ENCODE results near the gene ICAM5.

GRCh38 chr19:10328558-10329429 lies 39.0 kb downstream of the ICAM5 start:
- no peak for TF ChIP-seq GATA2 (IDR thresholded peaks at IDR 0.05; ENCODE audit: low read depth, low read length)
- no peak for TF ChIP-seq GATA3 (IDR thresholded peaks at IDR 0.05; ENCODE audit: low read depth, low read length)
